Fibroblast of lung (primary cell): ENCODE results near the gene SPINDOC. TPM values are rescaled to one million over a fixed set of nuclear protein-coding genes. Genes with fewer than 3 reads are reported as not detected.

Experiments
- DNase-seq, 2 donors: peaks; one replicate each; pipeline versions ENCODE4 v3.0.0 to v3.0.0-alpha.2; 2010; ENCODE audit warnings: low read depth in 2 of 2
- H2AFZ ChIP-seq: 2 replicates; pipeline ENCODE4 v1.5.1; 2012; ENCODE audit warnings: low read length, control low read depth, inconsistent platforms
- H3K27ac ChIP-seq: 2 replicates; pipeline ENCODE4 v1.5.1; 2011; ENCODE audit warnings: low read length, control low read depth; ENCODE audit not compliant: insufficient read depth
- H3K27me3 ChIP-seq: 2 replicates; pipeline ENCODE4 v1.5.1; 2011; ENCODE audit warnings: mild to moderate bottlenecking, low read length; ENCODE audit not compliant: control insufficient read depth, insufficient read depth
- H3K36me3 ChIP-seq: 2 replicates; pipeline ENCODE4 v1.5.1; 2011; ENCODE audit warnings: low read length; ENCODE audit not compliant: control insufficient read depth, insufficient read depth
- H3K4me1 ChIP-seq: 2 replicates; pipeline ENCODE4 v1.5.1; 2011; ENCODE audit warnings: low read length; ENCODE audit not compliant: control insufficient read depth, insufficient read depth; ENCODE audit errors: extremely low read depth
- H3K4me2 ChIP-seq: 2 replicates; pipeline ENCODE4 v1.5.1; 2011; ENCODE audit warnings: low read length, control low read depth; ENCODE audit not compliant: insufficient read depth; ENCODE audit errors: extremely low read depth
- H3K4me3 ChIP-seq, 4 experiments: fragments of 200-600 bp in 1 of 4; sonication (generic) in 1 of 4; replicated peaks in 1 of 4; 2 replicates each; pipeline ENCODE4 v1.5.1; 2011 to 2016; ENCODE audit warnings: low read length in 4 of 4, low read depth in 3 of 4, mild to moderate bottlenecking in 3 of 4, control low read depth in 2 of 4, inconsistent platforms in 1 of 4, mixed read lengths in 1 of 4; ENCODE audit not compliant: insufficient read depth in 1 of 4; ENCODE audit errors: control extremely low read depth in 1 of 4
- H3K79me2 ChIP-seq: 2 replicates; pipeline ENCODE4 v1.5.1; 2012; ENCODE audit warnings: mild to moderate bottlenecking, low read length, inconsistent platforms; ENCODE audit not compliant: control insufficient read depth, insufficient read depth
- H3K9ac ChIP-seq: 2 replicates; pipeline ENCODE4 v1.5.1; 2011; ENCODE audit warnings: mild to moderate bottlenecking, low read length, control low read depth; ENCODE audit not compliant: insufficient read depth
- H3K9me3 ChIP-seq: 2 replicates; pipeline ENCODE4 v1.5.1; 2012; ENCODE audit warnings: low read depth, low read length; ENCODE audit not compliant: control insufficient read depth, insufficient read depth
- H4K20me1 ChIP-seq: 2 replicates; pipeline ENCODE4 v1.5.1; 2011; ENCODE audit warnings: low read length; ENCODE audit not compliant: control insufficient read depth, insufficient read depth; ENCODE audit errors: extremely low read depth
- CTCF ChIP-seq, 2 donors: IDR thresholded peaks in 1 of 2; conservative IDR thresholded peaks in 1 of 2; 1 replicate in 1 of 2; 2 replicates in 1 of 2; pipeline ENCODE4 v1.5.1; 2011 to 2012; ENCODE audit warnings: low read length in 2 of 2, control low read depth in 1 of 2, inconsistent platforms in 1 of 2, low read depth in 1 of 2, mild to moderate bottlenecking in 1 of 2
- EZH2 ChIP-seq: IDR thresholded peaks from 2 replicates; pipeline ENCODE4 v1.5.1; 2012; ENCODE audit warnings: low read length, control low read depth, mild to moderate bottlenecking; ENCODE audit errors: missing control alignments
- polyA plus RNA-seq, 2 donors: library from polyadenylated mRNA; depleted of rRNA in 1 of 2; stranded (reverse) in 1 of 2; unstranded in 1 of 2; fragments of >200 nt; gene quantifications; 2 replicates each; pipeline ENCODE4 v1.2.1, GENCODE V29; 2011 to 2012; ENCODE audit warnings: missing spikeins in 1 of 2
- total RNA-seq: library from RNA; depleted of rRNA; stranded (reverse); fragments of >200 nt; gene quantifications from 2 replicates; pipeline ENCODE4 v1.2.1, GENCODE V29; 2014

SPINDOC gene
- total and polyA plus RNA-seq, 2 donors (not counting 1 experiment from before 2014, with no cell fraction given), result 10.7 to 10.9 TPM

- H3K27ac ChIP-seq, result no peak overlapping the region
- H3K4me3 ChIP-seq, result no peak overlapping the region
- no peak overlapping the region for H3K4me2 ChIP-seq
- H4K20me1 ChIP-seq, result no peaks in the 10 kb centered on the region
- peak; percentile 34 to 49 for DNase-seq
- no peaks in the 10 kb centered on the region for H3K79me2 ChIP-seq
- H3K9me3 ChIP-seq, result no peaks in the 10 kb centered on the region
- TF ChIP-seq CTCF (conservative IDR thresholded peaks at IDR 0.05 in 1 of 2, IDR thresholded peaks at IDR 0.05 in 1 of 2; ENCODE audit: low read depth in 1 of 2, low read length in 2 of 2) (peak; percentile 24 to 46), EZH2 (no peak)
- H3K9ac ChIP-seq, result no peak overlapping the region
- H3K27me3 ChIP-seq, result no peaks in the 10 kb centered on the region
- H3K4me1 ChIP-seq, result no peaks in the 10 kb centered on the region
- H3K36me3 ChIP-seq, result peaks cover 10% of the 10 kb centered on the region
- H2AFZ ChIP-seq, result no peak overlapping the region
Observed at GRCh38 chr11:63829823-63830489, 16.7 kb downstream of the SPINDOC start.

GRCh38 chr11:63831326-63831725 lies 18.1 kb downstream of the SPINDOC start:
- TF ChIP-seq CTCF (conservative IDR thresholded peaks at IDR 0.05 in 1 of 2, IDR thresholded peaks at IDR 0.05 in 1 of 2; ENCODE audit: low read depth in 1 of 2, low read length in 2 of 2), result no peak
- no peak for TF ChIP-seq EZH2
- Histone ChIP-seq H3K27ac (no peak overlapping the region), H3K9me3 (no peaks in the 10 kb centered on the region), H3K4me2 (no peak overlapping the region), H3K4me3 (no peak overlapping the region), H3K36me3 (peaks cover 6% of the 10 kb centered on the region), H3K4me1 (no peaks in the 10 kb centered on the region), H4K20me1 (no peaks in the 10 kb centered on the region), H2AFZ (no peak overlapping the region), H3K79me2 (no peaks in the 10 kb centered on the region), H3K9ac (no peak overlapping the region), H3K27me3 (no peaks in the 10 kb centered on the region)
- no peak for DNase-seq

- no peak for DNase-seq
- TF ChIP-seq CTCF (conservative IDR thresholded peaks at IDR 0.05 in 1 of 2, IDR thresholded peaks at IDR 0.05 in 1 of 2; ENCODE audit: low read depth in 1 of 2, low read length in 2 of 2), result no peak
- no peak for TF ChIP-seq EZH2
- no peak overlapping the region for H3K9ac ChIP-seq
- no peaks in the 10 kb centered on the region for H4K20me1 ChIP-seq
- no peak overlapping the region for H3K27ac ChIP-seq
- no peak overlapping the region for H3K4me3 ChIP-seq
- no peak overlapping the region for H2AFZ ChIP-seq
- H3K9me3 ChIP-seq, result no peaks in the 10 kb centered on the region
- H3K36me3 ChIP-seq, result no peaks in the 10 kb centered on the region
- no peaks in the 10 kb centered on the region for H3K4me1 ChIP-seq
- no peaks in the 10 kb centered on the region for H3K79me2 ChIP-seq
- no peak overlapping the region for H3K4me2 ChIP-seq
- no peaks in the 10 kb centered on the region for H3K27me3 ChIP-seq
Observed at GRCh38 chr11:63832336-63832735, 19.1 kb downstream of the SPINDOC start.
